ENCODE measurements around the gene REC8. TPM values are rescaled to one million over a fixed set of nuclear protein-coding genes. Genes with fewer than 3 reads are reported as not detected.

The REC8 gene
- total and polyA plus RNA-seq, 2 of the 13 experiments (the other 11 are each of a cell fraction or from before 2014, with no cell fraction given): 3.4 to 14.7 TPM

- TF ChIP-seq ZNF136 (CRISPR knock-in tag; IDR thresholded peaks at IDR 0.05; ENCODE audit: low read depth) (no peak), HIVEP1 (CRISPR knock-in tag; IDR thresholded peaks at IDR 0.05) (no peak), ZSCAN12 (CRISPR knock-in tag; IDR thresholded peaks at IDR 0.05) (no peak), CENPX (CRISPR knock-in tag; IDR thresholded peaks at IDR 0.05) (no peak), ZNF234 (CRISPR knock-in tag; conservative IDR thresholded peaks at IDR 0.05) (no peak; the same call in 1 of the 2 replicates), ZBED4 (CRISPR knock-in tag; IDR thresholded peaks at IDR 0.05; ENCODE audit: borderline replicate concordance) (no peak), SMAD1 (CRISPR knock-in tag; IDR thresholded peaks at IDR 0.05; ENCODE audit: borderline replicate concordance, low read depth) (no peak), YY1 (IDR thresholded peaks at IDR 0.05; ENCODE audit: insufficient read depth, insufficient replicate concordance, low read depth, low read length) (no peak)
Measured at GRCh38 chr14:24130380-24130716, 41.5 kb upstream of the REC8 start, which contains the start of gene FITM1 (continued).

Data from HepG2 (cell line).